Measurements from ENCODE around the gene RRP12. TPM values are rescaled to one million over a fixed set of nuclear protein-coding genes. Genes with fewer than 3 reads are reported as not detected.

Gene RRP12
- total RNA-seq, 3 donors from 2014 or later, result 7.7 to 17.7 (median 15.7) TPM

DNA sequence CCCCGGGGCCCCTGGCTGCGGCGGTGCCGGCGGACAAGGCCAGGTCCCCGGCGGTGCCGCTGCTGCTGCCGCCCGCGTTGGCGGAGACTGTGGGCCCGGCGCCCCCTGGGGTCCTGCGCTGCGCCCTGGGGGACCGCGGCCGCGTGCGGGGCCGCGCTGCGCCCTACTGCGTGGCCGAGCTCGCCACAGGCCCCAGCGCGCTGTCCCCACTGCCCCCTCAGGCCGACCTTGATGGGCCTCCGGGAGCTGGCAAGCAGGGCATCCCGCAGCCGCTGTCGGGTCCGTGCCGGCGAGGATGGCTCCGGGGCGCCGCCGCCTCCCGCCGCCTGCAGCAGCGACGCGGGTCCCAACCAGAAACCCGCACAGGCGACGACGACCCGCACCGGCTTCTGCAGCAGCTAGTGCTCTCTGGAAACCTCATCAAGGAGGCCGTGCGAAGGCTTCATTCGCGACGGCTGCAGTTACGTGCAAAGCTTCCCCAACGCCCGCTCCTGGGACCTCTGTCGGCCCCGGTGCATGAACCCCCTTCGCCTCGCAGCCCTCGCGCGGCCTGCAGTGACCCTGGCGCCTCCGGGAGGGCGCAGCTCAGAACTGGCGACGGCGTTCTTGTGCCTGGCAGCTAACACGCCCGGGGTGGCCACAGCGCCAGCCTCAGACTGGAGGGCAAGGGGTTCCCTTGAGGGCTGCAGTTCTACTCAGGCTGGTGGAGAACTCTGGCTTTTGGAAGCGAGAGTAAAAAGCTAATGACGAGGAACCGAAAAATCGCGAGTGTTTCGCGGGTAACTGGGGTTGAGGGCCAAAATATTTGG is 81.3 kb downstream of the RRP12 start:
- H3K27me3 ChIP-seq, result no peaks in the 10 kb centered on the region
- H3K36me3 ChIP-seq, result no peaks in the 10 kb centered on the region
- intact Hi-C loops (cut with DNase I; ENCODE audit: low total_unique reads), result loop anchor here (5.0 kb wide), 1 partner anchor 702 kb away; no protein-coding TSS in a partner anchor
- DNase-seq (ENCODE audit: low spot score in 2 of 2), result no peak
- peak overlapping the region; percentile 74 to 95 (median 88) for H3K4me3 ChIP-seq
- TF ChIP-seq POLR2A (IDR thresholded peaks at IDR 0.05) (no peak), POLR2AphosphoS5 (IDR thresholded peaks at IDR 0.05) (no peak)
- TF ChIP-seq, protein P1, sequence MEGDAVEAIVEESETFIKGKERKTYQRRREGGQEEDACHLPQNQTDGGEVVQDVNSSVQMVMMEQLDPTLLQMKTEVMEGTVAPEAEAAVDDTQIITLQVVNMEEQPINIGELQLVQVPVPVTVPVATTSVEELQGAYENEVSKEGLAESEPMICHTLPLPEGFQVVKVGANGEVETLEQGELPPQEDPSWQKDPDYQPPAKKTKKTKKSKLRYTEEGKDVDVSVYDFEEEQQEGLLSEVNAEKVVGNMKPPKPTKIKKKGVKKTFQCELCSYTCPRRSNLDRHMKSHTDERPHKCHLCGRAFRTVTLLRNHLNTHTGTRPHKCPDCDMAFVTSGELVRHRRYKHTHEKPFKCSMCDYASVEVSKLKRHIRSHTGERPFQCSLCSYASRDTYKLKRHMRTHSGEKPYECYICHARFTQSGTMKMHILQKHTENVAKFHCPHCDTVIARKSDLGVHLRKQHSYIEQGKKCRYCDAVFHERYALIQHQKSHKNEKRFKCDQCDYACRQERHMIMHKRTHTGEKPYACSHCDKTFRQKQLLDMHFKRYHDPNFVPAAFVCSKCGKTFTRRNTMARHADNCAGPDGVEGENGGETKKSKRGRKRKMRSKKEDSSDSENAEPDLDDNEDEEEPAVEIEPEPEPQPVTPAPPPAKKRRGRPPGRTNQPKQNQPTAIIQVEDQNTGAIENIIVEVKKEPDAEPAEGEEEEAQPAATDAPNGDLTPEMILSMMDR (IDR thresholded peaks at IDR 0.05), result no peak
- peaks cover 0 to 4% of the 10 kb centered on the region in 2 donors for H3K4me1 ChIP-seq
- H3K9me3 ChIP-seq, result no peaks in the 10 kb centered on the region
- H3K27ac ChIP-seq, result peak overlapping the region; percentile 98 to 99

DNA sequence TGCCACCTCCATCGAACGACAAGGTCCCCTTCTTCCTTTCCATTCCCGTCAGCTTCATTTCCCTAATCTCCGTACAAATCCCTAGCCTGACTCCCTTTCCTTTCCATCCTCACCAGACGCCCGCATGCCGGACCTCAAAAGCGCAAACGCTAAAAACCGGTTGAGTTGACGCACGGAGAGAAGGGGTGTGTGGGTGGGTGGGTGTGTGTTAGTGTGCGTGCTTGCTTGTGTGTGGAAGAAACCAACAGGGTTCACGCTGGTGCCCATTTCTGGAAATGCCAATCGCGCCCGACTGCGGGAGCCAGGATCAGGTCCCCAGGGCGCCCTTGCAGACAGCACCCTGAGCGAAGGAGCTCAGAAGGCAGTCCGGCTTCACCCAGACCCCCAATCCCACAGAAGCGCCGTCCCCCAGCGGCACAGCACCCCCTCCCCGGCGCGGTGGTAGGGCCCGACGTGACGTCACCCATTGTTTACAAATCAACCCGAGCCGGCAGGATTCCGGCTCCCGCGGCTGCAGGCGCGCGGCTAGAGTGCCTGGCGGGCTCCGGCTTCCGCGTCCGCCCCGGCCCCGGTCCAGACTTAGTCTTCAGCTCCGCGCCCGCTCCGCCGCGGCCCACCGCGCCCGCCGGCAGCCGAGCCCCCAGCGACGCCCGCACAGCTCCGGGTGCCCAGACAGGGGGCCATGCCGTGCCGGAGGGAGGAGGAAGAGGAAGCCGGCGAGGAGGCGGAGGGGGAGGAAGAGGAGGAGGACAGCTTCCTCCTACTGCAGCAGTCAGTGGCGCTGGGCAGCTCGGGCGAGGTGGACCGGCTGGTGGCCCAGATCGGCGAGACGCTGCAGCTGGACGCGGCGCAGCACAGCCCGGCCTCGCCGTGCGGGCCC is 82.1 kb downstream of the RRP12 start, which contains the start of gene FRAT1:
Gene FRAT1, plus strand, starts transcription at position 500 of the 880 bp plus-strand sequence. Its CDS starts 183 bp downstream, at position 683.
- Histone ChIP-seq H3K27ac (peak within 1 kb of the TSS; percentile 98 to 99), H3K27me3 (no peaks in the 10 kb centered on the region), H3K4me3 (peak within 1 kb of the TSS; percentile 74 to 95 (median 88)), H3K9me3 (no peaks in the 10 kb centered on the region), H3K36me3 (no peaks in the 10 kb centered on the region), H3K4me1 (peaks cover 0 to 4% of the 10 kb centered on the region in 2 donors)
- peak; percentile 81 to 90 for DNase-seq (ENCODE audit: low spot score in 2 of 2)
- TF ChIP-seq, protein P1 (IDR thresholded peaks at IDR 0.05), result peak in 1 of 3 donors; percentile 23
- peak; percentile 60 to 74 (median 60) for TF ChIP-seq POLR2AphosphoS5 (IDR thresholded peaks at IDR 0.05)
- TF ChIP-seq POLR2A (IDR thresholded peaks at IDR 0.05), result peak; percentile 32
- intact Hi-C loops (cut with DNase I; ENCODE audit: low total_unique reads), result loop anchor here (5.0 kb wide), 1 partner anchor 703 kb away; no protein-coding TSS in a partner anchor

DNA sequence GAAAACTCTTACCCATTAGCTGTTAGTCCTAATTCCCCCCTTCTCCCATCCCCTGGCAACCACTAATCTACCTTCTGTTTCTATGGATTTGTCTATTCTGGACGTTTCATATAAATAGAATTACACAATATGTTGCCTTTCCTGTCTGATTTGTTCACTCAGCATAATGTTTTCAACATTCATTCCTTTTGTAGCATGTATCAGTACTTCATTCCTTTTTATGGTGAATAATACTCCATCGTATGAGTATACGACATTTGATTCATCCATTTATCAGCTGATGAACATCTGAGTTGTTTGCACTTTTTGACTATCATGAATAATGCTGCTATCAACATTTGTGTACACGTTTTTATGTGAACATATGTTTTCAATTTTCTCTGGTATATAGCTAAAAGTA is 86.5 kb downstream of the RRP12 start:
- DNase-seq (ENCODE audit: low spot score in 2 of 2), result no peak
- TF ChIP-seq, protein P1 (IDR thresholded peaks at IDR 0.05), result no peak
- TF ChIP-seq POLR2AphosphoS5 (IDR thresholded peaks at IDR 0.05) (no peak), POLR2A (IDR thresholded peaks at IDR 0.05) (no peak)
- Histone ChIP-seq H3K27me3 (no peaks in the 10 kb centered on the region), H3K4me1 (no peaks in the 10 kb centered on the region), H3K9me3 (no peaks in the 10 kb centered on the region), H3K27ac (no peak overlapping the region), H3K4me3 (no peak overlapping the region), H3K36me3 (no peaks in the 10 kb centered on the region)
- intact Hi-C loops (cut with DNase I; ENCODE audit: low total_unique reads), result loop anchor here (5.0 kb wide), 1 partner anchor 708 kb away; no protein-coding TSS in a partner anchor

DNA sequence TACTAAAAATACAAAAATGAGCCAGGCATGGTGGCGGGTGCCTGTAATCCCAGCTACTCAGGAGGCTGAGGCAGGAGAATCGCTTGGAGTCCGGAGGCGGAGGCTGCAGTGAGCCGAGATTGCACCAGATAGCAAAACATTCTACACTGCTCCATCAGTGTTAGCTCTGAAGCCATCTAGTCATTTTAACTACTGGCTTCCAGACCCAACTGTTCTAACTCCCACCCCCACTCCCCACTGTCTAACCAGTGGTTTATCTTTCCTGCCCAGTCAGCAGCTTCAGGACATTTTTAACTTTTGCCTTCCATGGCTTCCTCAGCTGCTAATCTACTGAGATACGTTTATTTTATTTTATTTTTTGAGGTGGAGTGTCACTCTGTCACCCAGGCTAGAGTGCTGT is 88.2 kb downstream of the RRP12 start:
- Histone ChIP-seq H3K27me3 (no peaks in the 10 kb centered on the region), H3K4me3 (no peak overlapping the region), H3K4me1 (no peaks in the 10 kb centered on the region), H3K36me3 (no peaks in the 10 kb centered on the region), H3K27ac (no peak overlapping the region), H3K9me3 (no peaks in the 10 kb centered on the region)
- TF ChIP-seq POLR2A (IDR thresholded peaks at IDR 0.05) (no peak), POLR2AphosphoS5 (IDR thresholded peaks at IDR 0.05) (no peak)
- TF ChIP-seq, protein P1 (IDR thresholded peaks at IDR 0.05), result no peak
- DNase-seq (ENCODE audit: low spot score in 2 of 2), result no peak
- intact Hi-C loops (cut with DNase I; ENCODE audit: low total_unique reads), result no loop called here
